HG02759 (cell line): ENCODE measurements around the gene ELL2.
"Not testable (repeated sequence)": the region's sequence is repeated elsewhere in the genome, so short reads cannot be mapped to it uniquely, and the experiment has no call there.

ENCODE experiments used
- ATAC-seq: cut with Tn5 transposase; IDR thresholded peaks from one replicate; pipeline ENCODE4 v1.9.1; 2021; ENCODE audit warnings: mild to moderate bottlenecking, moderate library complexity; ENCODE audit not compliant: unreplicated experiment

Gene ELL2

DNA sequence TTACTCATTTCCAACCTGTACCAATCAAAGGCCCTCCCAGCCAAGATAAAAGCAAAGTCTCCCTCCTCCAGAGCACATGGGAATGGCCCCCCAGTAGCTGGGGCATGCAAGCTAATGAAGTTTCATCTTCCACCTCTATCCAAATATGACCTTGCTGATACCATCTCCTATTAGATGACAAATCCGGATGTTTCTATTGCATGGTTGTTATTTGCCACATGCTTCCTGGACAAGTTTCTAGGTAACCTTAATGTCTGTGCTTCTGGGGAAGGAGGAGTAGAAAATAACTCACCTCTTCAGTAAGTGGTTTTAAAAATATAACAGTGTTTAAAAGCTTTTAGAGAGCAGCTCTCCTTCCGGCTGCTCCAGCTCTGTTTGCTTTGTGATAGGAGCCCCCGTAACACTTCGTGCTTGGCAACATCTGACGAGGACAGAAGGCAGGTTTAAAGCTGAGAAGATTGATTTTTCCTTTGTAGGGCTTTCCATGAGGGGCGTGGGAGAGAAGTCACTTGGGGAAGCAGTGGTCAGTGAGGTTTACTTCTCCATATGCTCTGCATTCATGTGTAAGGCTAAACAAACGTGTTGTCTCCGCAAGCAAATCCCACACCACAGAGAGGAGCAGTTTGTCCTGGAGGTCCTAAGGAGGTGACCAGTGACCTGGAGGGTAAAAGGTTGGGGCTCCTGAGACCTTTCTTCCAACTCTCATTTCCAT lies 98.8 kb downstream of the ELL2 start:
- ATAC-seq = no peak

DNA sequence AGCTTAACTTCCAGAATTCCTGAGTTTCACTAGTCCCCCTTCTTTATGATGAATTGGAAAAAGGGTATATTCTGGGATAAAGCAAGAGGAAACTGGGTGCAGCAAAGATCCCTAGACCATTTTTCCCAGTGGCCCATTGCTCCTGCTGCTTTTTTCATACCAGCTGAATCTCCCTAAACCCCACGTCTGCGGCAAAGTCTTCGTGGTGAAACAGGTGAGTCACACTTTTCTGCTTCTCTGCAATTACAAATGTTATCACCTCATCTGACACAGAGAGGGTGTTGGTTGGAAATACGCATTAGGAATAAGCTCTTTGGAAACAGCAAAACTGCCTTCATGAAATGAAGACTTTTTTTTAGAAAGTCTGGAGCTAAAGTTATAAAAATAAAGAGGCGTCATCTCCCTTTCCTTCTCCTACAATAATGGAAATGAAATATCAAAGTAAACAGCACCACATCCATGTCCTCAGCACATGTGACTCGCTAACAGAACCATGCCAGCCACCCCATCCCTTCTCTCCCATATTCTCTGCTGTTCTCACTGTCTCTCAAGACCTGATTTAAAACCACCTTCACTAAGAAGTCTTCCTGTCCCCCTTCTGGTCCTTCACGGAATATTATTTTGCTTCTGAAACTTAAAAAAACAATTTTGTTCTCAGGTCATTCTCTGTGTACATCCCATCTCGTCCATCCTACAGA lies 99.6 kb downstream of the ELL2 start:
- no peak for ATAC-seq

DNA sequence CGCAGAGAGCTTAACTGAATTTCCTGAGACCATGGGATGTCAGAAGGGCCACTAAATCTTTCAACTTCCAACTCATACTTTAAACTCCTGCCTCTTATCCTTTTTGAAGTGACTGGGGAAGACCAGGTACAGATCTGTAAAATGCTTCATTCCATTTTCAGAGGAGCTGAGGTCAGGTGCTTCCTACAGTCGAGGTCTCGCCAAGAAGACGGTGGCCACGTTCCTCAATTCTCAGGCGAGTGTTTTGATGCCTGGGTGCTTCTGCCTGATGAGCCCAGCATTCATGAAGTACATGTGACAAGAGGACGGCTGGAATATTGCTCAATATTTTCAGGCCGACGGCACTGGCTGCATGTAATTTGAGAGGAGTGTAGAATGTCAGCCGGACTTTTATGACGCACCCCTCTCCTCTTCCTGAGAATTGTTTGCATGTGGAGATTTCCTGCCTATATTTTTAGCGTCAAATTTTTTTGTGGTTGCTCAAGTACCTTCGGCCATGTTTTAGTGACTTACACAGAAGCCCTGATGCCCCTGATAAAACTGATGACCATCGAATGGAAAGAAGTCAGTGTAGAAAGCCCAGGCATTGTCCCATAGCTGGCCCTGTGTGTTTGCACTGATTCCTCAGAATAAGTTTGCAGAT lies 100.3 kb downstream of the ELL2 start:
- no peak for ATAC-seq

DNA sequence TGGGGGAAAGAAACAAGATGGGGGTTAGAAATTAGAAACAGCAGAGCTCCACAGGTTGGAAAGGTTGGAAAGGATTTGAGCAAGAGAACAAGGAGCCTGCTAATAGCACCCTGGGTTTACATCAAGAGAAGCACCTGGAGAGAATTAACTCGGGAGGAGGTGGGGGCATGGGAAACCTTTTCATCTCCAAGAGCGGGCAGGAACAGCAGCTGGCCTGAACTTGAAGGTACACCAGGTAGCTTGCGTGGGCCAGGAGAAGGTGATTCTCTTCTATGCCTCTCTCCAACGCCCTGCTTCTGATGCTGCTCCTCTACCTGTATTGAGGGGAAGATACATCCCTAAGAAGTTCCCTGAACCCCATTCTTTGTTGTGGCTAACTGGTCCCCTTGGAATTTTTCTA lies 102.0 kb downstream of the ELL2 start:
- no peak for ATAC-seq

DNA sequence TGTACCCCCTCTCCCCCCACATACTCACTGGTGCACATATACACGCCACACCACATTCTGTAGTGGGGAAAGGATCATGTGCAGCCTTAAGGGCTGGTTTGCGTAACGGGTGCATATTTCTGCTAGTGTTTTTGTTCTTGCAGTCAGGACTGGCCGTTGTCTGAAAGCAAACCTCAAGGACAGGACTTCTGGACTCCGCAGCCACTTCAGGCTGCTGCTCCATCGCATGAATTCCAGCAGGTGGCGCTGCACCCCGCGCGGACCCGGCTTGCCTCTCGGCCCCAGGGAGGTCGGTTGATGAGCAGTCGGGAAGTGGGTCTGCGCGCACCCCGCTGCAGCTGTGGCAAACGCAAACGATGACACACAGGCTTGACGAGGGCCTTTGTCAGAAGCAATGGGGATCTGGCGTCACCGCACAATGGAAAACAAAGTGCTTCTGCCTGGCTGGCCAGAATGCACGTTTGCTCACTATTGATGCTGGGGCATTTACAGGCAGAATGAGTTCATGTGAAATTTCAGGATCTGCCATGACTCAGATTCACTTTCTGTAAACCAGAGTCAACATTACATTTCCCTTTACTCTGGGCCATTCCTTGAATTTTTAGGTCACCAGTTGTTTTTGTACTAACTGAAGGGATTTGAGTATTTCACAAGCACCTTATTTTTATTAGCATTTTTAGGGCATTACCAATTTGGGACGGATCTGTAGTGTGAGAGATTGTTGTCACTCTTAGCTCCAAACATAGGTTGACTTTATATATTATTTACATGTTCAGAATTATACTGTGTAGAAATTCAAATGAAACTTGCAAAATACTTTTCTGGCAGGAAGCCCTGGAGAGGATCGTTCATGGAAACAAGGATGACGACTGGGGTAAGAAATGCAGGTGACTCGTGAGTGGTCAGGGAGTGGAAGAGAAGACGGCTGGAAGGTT lies 102.7 kb downstream of the ELL2 start:
- peak; percentile 96 for ATAC-seq

DNA sequence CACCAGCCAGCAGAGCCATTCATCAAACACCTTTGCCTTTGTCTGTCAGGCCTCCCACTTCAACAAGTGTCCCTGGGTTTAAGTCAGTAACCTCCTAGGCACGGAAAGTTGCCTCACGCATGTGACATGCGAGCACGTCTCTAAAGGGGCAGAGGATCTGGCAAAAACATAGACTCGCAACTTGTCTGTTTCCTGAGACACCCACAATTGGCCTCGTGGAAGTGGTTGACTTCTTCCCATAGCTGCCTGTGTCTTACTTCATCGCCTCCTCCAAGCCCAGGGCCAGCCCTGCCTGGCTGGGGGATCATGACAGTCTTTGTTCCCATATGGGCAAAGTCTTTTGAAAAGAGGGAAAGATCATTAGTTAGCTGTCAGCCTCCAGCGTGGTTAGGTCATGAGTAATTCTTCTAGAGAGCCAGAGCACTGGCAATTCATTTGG lies 103.6 kb downstream of the ELL2 start:
- no peak for ATAC-seq

DNA sequence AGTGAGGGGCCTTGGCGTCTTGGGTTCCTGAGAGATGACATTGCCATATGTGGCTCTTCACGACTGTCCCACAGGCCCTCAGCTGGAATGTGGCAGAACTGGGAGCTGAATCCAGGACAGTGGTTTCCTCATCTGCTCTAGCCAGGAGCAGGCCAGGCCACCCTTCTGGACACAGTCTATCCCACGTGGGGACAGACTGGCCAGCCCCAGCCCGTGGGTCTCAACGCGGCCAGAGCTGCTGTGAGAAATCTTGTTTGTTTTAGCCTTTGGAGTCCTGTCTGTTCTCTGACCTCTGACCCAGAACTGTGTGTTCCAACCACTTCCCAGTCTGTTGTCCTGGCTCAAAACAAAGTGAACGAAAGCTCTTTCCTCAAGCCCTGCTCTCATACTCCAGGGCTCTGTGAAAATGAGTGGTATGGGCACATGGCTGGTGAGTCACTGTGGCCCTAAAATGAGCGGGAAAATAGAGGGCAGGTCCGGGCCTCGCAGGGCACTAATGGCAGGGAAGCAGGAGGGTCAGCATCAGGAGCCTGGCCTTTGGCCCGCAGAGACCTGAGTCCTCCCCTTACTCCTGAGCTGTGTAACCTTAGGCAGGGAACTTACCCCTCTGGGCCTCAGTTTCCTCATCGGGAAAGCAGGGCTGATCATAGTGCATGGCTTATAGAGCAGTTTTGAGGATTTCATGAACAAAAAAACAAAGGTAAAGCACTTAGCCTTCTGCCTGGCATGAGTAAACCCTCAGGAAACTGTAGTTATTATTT lies 104.3 kb downstream of the ELL2 start:
- no peak for ATAC-seq

DNA sequence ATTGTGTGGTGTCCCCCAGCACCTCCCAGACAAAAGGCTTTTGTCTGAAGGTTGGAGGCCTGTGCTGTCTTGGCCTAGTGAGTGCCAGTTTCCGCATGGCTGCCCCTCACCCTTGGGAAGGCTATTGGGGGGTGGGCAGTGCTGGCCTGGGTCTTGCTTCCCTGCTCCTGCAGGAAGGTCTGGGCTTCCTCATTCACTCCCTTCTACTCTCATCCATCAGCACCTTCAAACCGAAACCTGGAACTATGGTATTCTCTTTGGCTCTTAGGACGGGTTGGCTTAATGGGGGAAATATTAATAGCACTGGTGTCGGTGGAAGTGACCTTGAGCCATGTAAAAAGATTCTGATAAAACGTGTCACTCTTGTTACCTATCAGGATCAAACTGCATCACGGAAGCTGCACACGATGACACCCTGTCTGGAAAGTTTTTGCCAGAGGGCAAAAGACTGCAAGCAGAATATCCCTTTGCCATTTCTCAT lies 105.1 kb downstream of the ELL2 start:
- ATAC-seq = no peak

DNA sequence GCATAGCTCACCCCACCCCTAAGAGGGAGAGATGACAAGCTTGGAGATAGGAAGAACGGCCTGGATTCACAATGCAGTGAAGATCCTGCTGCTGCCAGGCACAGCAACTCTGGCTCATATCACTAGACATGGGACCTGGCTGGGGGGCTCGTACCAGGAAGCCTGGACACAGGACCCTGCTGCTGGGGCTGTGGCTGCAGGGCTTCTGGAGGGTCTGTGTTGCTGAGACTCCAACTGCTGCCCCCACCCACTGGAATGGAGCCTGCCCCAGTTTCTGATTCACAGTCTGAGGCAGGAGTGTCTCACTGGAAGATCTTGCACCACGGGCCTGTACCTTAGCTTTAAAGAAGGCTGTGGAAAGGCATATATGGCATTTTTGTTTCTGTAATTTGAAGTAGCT lies 108.2 kb downstream of the ELL2 start:
- no peak for ATAC-seq

DNA sequence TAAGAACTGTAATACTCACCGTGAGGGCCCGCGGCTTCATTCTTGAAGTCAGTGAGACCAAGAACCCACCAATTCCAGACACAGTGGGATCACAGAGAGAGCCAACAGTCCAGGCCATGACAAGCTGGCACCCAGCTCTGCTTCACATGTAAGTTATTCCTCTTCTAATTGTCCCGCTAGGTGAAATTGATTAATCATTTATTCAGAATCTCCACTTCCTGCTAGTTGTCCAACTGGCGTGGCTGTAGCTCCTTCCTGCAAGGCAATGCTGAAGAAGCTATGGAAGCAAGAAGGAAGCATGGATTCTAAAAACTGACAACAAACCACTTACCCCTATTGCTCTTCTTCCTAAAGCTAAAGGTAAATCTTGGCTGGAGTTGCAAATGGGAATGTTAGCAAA lies 109.1 kb downstream of the ELL2 start:
- ATAC-seq = no peak

DNA sequence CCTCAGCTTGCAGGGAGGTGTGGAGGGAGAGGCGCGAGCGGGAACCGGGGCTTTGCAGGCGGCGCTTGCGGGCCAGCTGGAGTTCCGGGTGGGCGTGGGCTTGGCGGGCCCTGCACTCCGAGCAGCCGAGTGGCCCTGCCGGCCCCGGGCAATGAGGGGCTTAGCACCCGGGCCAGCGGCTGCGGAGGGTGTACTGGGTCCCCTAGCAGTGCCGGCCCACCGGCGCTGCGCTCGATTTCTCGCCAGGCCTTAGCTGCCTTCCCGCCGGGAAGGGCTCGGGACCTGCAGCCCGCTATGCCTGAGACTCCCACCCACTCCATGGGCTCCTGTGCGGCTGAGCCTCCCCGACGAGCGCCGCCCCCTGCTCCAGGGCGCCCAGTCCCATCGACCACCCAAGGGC lies 110.5 kb downstream of the ELL2 start:
- ATAC-seq = not testable (repeated sequence)

DNA sequence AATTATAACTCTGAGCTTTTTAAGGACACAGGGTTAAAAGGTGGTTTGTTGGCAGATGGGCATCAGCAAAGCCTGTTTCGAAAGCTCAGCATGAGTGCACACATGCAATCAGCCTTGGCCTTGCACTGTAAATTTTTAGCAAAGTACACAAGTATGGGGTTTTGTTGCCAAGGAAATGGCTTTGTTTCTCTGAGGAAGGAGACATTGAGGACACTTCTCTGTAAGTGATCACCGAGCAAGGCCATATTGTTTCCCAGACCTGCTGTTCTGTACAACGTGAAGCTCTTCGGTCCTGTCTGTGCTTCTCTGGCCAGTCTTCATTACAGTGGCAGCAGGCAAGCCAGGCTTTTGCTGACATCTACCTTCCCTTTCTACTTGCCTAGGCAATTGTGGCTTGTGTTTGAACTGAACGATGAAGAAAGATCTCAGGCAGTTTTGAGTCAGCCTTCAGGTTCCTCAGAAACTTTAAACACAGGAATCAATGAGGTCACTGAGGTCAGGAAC lies 111.2 kb downstream of the ELL2 start:
- no peak for ATAC-seq

DNA sequence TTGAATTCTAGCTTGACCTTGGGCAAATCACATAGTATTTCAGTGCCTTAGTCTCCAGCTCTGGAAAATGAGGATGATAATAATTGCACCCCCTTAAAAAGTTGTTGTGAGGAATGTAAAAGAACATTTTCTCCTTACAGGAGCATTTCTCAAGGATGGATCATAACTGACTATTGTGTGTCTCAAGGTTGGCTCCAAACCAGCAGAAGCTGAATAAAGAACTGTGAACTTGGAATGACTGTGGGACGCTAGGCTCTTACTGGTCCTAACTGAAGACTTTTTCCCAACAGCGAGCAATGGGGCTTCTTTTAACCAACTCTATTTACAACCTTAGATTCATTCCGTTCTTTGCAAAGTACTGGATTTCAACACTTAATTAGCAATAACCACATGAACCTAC lies 113.0 kb downstream of the ELL2 start:
- ATAC-seq = no peak

DNA sequence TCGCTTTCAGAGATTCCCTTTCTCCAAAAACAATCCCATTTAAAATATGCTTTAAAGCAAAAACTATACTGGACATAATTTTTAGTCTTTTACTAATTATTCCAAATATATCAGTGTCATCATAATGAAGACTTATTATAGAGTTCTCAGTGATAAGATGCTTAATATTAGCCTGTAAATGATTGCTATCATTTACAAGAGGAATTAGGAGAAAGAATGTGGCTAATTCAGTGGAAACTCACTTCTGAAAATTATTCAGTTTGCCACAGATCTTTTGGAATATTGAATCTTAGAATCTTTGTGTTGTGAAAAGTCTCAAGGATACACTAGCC lies 114.4 kb downstream of the ELL2 start:
- ATAC-seq = no peak

DNA sequence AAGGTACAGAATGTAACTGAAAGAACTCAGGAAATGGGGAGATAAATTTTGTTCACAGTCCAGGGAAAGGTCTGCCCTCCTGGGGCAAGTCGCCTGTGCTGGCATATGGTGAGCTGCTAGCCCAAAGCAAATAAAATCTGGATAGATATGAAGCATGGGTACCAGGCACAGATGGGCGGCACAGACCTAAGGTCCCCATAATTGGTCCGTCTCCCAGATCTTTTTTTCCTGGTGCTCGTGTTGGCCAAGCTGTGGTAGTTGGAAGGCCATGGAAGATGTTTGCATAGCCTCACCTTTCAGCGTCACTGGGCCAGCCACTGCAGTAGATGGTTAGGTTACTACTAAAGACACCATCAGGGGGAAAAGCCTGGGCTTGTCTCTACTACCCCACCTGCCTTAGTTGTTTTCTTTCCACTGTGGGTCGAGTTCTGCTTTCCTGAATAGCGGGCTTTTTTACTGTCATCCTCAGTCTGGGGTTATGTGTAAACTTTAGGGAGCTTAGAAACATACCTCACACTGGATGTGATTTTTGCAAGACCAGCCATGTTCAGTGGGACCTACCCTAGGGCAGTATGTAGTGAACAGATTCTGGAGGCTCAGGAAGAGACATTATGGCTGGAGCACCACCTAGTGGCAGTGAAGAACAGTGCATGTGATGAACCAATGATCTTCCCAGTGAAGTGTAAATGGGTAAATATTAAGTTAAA lies 114.9 kb downstream of the ELL2 start:
- peak; percentile 62 for ATAC-seq

DNA sequence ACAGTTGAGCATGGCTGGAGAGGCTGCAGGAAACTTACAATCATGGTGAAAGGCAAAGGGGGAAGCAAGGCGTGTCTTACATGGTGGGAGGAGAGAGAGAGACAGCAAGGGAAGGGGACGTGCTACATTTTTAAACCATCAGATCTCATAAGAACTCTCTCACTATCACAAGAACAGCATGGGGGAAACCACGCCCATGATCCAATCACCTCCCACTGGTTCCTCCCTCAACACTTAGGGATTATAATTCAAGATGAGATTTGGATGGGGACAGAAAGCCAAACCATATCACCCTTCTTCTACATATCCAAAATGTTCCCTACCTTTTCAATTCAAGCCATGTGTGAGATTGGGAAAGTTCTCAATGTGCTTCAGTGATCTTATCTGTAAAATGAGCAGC lies 116.3 kb downstream of the ELL2 start:
- no peak for ATAC-seq

DNA sequence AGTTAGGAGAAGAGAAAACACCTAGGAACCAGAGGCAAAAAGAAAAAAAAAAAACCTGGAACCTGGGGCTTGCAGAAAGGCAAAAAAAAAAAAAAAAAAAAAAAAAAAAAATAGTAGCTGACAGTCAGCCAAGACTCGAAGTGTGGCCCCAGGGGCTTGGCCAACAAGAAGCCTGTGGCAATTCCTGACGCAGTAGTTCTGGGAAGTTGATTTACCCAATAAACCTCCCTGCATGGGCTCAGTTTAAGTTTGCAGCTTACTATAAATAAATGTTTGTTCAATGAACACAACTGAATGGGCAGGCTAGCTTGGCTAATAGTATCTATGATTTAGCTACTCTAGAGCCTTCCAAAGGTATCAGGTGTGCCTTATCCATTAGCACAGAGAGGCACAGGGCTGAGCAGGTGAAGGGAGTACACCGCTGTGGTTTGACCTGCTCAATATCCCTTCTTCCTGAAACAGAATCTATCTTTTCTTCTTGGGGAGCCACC lies 117.9 kb downstream of the ELL2 start:
- no peak for ATAC-seq

DNA sequence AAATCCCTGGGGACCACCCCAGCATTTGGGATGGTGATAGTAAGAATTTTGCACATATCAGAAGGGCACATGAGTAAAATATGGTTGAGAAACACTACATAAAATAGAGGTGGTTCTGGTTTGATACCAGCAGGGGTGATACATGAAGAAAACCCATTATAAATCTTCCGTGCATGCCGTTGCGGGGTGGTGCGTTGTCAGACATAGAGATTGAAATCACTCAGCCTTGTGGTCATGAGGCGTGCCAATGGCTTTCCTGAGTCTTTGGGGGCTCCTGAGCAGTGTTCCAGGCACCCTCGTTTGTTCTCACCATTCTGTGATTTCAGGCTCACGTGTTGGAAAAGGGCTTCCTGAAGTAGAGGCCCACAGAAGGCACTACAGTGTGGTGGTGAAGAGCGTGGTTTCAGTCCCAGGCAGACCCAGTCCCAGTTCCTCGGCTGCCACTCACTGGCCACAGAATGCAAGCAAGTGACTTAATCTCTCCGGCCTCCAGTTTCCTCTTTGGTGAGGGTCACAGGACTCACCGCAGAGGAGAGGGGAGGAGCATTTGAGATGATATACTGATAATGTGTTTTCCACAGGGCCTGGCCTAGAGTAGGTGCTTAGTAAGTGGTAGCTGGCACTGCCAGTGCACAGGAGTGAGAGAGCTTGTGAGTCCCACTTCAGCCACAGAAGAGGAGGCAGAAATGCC lies 118.7 kb downstream of the ELL2 start:
- ATAC-seq = peak; percentile 94
